ENCODE data around the gene MYLK.
A peak's percentile ranks its signal among the peaks of the same experiment; 100 is the strongest.
"Not testable (repeated sequence)": the region's sequence is repeated elsewhere in the genome, so short reads cannot be mapped to it uniquely, and the experiment has no call there.

The MYLK gene

DNA sequence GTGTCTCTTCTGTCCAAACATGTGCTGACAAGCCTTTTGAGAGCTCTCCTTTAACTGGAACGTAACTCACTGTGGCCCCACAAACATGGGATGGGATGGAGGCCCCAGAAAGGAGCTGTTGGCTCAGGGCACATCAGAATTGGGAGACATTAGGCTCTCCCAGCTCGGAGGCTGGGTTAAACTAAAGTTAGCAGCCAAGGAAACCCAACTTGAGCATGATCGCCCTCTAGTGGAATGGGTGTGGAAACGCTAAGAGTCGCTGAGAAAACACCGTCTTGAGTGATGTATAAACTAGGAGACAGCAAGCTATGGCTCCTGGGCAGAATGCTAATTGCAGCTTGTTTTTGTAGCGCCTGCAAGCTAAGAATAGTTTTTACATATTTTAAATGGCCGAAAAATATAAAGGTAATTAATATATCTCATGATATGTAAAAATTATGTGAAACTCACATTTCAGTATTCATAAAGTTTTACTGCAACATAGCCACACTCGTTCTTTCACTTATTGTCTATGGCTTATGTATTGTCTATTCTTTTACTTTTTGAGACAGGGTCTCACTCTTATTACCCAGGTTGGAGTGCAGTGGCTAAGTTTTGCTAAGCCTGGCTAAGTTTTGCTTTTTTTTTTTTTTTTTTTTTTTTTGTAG lies 160.5 kb downstream of the MYLK start:
- peak; percentile 52 for DNase-seq

DNA sequence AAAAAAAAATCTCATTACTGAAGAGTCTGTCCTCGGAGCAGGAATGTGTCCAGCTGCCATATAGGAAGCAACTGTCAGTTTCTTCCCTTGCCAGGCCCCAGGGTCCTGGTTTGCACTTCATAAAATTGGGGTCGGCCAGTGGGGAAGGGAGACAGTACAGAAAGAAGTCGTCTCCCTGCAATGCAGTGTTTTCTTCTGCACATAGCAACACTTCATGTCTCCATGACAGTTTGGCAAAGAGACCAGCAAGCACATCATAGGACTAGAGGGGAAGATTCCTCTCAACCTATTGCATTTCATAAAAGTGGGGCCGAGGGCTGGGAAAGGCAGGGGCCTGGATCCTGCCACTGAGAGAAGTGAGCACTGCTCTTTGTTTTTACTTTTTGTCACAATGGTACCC lies 161.1 kb downstream of the MYLK start:
- peak; percentile 16 for DNase-seq

DNA sequence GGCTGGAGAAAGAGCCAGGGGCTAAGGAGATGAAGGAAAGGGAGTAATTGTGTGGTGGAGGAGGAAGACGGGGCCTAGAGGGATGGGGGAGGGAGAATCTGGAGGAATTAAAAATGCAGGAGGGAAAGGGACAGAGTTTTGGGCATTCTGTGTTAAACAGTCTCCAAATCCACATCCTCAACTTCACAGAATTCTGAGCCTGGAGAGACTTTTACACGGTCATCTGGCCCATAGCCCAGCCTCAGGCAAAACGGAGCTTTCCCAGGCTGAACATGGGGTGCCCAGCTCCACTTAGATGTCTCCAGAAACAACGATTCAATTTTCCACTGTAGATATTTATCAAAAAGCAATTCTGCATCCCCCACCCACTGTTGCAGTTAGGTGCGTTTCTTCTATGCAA lies 161.7 kb downstream of the MYLK start:
- no peak for DNase-seq

DNA sequence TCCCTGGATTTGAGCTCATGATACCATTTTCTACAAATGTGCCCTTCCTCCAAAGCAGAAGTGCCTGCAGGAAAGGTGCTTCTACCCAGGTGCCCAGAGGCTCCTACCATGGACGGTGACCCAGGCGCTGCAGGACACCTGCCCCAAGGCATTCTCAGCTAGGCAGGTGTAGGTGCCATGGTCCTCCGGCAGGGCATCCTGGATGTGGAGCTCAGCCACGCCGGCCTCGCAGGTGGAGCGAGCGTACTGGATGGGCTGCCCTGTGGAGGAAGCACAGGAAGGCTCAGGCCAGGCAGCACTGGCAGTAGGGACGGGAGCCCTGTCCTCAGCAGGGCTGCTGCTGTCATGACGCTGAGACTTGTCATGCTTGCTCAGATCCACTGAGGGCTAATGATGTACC lies 162.1 kb downstream of the MYLK start:
- no peak for DNase-seq

DNA sequence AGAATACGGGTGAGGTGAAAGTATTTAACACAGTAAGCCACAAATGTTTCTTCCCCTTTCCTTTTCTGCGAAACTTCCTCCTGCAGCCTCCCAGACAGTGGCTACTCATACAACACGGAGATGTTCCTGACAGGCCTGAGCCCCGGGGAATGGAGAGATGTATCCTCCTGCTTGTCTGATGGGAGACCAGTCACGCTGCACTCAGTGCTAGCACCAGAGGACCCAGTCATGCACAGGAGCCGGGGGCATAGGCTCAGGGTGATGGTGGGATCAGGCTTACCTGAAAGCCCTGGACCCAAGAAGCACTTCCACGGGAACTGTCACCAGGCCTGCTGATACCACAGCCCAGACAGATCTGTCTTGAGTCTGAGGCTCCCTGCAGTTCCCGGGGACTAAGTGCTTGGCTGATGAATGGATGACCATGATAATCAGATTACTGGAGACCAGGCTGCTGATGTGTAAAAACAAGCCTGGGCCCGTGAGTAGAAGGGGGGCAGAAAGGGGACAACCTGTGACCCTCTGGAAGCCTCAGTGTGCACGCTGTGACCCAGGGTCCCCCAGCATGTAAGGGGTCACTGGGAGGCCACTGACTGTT lies 162.9 kb downstream of the MYLK start:
- not testable (repeated sequence) for DNase-seq

DNA sequence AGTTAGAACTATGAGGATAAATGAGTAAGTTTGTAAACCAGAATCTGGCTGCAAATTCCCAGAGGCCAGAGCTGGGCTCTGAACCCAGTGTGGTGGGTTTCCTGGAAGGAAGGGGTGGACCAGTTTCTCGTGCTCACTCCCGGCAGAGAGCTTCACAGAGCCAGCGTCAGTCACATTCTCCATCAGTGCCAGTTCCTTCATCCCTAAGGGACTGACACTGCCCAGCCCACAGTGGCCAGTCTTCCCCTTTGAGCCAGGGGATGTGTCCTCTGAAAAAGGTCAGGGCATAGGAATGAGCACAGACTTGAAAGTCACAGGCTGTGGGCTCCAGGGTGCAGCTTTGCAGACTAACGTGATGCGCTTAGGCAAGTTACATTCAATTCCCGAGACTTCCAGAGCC lies 163.5 kb downstream of the MYLK start:
- DNase-seq: no peak

DNA sequence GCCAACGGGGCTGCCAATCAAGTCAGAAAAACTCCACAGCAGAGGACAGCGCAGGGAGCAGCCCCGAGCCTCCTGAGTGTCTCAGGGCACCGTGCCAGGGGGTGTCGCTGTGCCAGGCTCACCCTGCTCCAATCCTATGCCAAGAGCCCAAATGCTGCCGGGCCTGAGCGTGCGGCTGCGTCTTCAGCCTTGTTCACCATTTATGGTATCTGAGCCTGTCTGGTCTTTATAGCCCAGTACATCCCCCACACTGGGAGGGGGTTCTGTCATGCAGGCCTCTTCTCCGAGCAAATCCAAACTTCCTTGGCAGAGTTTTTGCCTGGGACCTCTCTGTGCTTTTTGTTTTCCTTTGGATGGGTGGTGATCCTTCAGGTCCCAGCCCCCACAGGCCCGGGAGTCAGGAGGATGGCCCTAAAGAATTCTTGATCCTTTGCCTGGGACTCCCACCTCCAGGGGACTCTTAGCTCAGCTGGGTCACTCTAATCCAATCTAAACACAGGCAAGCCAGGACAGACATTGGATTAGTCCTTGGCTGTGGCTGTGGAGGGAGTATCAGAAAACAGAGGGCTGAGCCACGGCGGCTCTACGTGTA lies 164.2 kb downstream of the MYLK start:
- no peak for DNase-seq

DNA sequence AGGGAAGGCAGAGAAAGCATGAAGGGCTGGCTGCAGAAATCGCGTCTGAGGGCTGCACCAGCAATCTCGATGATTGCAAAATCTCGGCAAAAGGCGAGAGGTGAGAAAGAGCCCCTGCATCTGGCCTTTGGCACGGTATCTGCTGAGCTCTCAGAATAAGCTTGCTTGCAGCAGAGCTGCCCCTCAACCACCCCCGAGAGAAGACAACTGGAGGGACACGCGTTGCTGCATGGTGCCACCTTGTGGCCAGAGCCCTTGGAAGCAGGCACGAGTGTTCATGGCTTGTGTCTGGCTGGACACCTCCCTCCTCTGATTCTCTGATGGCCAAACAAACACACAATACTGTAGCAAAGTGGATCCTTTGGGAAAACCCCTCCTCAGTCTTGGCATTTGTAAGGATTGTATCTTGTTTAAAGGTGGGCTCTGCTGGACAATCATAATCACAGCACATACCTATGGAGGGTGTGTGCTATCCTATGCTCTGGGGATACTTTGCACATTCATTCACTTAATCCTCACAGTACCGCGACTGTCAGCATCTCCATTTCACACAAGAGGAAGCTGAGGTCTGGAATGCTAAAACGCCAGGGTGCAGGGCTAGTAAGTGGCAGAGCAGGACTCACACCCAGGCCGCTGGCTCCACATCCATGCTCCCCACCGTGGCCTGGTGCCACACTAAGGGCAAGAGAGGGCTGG lies 164.9 kb downstream of the MYLK start:
- peak; percentile 63 for DNase-seq

DNA sequence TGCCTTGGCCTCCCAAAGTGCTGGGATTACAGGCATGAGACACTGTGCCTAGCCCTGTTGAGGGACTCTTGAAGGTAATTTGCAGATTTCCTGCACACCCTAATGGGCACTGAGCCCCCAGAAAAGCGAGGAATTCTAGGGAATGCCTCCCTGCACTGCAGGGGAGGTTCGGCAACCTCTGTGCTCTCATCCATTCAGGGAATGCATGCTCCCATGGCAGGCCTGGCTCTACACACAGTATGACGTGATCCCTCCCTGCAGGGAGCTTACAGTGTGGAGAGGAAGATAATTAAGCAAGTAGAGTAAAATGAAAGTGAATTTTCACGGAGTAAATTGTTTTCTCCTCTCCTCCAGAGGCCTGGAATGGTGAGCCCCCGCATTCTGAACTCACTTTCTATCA lies 166.0 kb downstream of the MYLK start:
- DNase-seq: no peak

DNA sequence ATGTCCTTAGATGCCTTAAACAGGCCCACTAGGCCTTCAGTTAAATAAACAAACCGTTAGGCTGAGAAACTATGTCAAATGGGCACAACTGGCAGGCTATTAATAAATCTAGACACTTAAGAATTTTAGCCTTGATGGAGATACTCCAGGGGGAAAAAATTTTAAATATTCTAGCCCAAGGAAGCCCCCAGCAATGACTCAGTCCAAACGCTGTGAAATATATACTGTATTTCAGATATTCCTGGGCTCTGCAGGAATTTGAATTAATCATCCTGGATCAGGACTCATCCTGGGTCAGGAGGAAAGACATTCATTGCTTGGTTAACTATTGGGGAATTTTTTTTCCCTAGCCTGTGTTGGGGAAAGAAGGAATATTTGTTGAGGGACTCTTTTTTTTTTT lies 166.7 kb downstream of the MYLK start:
- not testable (repeated sequence) for DNase-seq

DNA sequence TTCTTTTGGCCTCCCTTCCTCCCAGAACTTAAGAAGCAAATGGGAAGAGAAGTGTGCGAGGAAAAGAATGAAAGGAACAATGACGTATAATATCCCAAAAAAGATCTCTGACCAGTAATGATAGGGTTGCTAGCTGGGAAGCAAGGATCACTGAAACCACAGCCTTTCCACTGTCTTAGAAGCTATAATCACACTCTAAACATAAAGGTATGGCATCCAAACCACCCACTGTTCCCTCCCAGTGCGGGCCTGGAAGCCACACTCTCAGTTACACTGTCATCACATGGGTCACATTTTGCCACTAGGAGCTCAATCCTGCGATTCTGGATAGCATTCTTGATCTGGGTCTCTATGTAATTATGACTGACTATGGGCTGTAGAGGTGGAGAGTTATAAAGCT lies 167.7 kb downstream of the MYLK start:
- no peak for DNase-seq

DNA sequence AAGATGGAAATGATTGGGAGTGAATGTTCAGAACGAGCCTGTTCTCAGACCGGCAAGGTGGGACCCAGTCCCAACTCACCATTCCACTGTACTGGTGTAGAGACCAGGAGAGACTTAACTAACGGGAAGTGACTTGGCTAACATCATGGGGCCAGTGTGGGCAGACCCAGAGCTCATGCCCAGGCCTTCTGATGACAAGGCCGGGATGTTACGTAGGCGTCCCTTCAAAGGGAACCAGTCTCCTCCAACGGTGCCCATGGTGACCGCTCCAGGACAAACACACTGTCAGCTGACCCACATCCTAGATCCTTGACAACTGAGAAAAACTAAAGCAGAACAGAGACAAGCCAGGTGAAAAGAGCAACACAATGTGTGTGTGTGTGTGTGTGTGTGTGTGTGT lies 170.9 kb downstream of the MYLK start:
- no peak for DNase-seq

DNA sequence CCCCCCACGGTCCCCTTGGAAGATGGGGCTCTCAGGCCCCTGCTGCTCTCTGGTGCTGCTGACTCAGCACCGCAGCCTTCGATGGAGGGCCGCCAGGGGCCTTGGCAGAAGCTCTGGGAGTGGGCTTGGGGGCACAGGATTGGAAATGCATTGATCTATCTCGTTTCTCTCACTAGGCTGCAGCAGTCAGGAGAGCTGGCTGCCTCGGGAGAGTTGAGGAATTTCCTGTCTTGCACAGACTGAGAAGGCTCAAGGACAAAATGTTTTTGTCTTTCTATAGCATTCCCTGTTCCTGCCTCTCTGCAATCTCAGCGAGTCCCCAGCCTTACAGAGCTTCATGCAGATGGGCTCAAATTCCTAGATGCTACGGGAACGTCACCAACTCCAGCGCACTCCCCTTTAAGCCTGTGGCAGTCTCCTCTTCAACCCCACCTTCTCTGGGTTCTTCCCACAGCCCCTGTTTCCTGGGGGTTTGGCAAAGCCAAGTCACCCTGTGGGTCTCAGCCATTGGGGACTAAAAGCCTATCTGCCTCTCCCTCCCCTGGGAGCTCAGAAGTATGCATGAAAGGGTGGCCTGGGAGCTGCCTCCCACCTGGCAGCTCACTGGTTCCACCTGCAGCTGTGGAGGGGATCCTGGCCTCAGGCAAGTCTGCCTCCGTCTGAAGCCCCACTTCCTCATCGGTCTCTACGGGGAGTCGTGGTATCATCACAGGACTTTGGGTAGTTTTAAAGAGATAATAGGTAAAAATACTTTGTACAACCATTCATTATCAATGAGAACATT lies 171.9 kb downstream of the MYLK start:
- no peak for DNase-seq

DNA sequence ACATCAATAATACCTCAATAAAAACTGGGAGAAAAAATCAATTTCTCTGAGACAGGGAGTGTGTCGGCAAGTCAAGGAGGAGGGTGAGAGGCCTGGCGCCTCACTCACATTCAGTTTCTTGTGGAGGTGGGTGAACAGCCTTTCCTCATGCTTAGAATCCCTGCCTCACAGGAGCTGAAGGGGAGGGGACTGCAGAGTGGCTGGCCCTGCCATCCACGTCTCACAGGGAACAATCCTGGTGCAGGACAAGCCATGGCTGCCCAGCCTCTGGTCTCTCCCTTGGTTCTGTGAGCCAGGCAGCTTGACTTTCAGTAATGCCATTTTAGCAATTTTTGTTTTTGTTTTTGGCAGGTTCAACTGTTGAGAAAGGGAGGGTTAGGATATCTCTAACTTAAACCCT lies 172.8 kb downstream of the MYLK start:
- DNase-seq: no peak

DNA sequence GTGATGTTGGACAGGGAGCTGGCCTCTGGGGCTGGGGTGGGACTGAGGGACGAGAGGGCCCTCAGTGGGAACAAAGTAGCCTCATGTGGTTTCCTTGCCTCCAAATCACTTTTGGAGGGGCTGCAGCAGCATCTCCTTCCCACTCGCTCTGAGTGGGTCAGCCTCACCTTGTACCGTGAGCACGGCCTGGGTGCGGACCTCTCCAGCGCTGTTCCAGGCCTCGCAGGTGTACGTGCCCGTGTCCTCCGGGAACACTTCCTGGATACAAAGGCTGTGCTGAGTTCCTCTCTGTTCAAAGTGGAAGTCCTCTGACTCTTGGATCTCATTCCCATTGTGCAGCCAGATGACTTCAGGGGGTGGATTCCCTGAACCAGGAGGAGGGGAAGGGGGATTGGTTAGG lies 175.6 kb downstream of the MYLK start:
- DNase-seq: no peak

DNA sequence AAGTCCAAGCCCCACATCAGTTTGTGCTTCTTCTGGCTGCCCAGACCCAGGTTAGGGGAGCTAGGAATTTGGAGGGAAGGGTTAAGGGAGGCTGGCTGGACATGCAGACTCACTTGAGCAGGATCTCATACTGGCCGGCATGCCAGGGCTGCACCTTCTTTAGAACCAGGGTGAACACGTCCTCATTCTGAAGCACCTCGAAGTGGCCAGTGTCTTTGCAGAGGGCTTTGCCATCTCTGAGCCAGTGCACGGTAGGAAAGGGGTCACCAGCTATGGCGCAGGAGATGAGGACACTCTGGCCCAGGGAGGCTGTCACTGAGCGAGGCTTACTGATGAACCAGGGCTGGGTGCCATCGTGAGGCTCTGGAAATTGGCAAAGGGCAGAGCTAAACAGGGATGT lies 176.5 kb downstream of the MYLK start:
- DNase-seq: not testable (repeated sequence)

DNA sequence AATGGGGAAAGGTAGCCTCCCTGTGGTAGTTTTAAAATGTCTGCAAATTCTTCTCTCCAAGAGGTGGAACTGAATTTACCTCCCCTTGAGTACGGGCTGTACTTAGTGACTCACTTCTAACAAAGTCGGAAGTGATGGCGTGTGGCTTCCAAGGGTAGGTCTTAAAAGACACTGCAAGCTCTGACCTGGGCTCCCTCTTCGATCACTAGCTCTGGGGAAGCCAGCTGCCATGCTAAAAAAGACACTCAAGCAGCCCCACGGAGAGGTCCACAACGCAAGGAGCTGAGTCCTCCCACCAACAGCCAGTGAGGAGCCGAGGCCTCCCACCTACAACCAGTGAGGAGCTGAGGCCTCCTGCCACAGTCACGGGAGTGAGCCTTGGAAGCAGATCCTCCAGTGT lies 177.3 kb downstream of the MYLK start:
- DNase-seq: no peak

DNA sequence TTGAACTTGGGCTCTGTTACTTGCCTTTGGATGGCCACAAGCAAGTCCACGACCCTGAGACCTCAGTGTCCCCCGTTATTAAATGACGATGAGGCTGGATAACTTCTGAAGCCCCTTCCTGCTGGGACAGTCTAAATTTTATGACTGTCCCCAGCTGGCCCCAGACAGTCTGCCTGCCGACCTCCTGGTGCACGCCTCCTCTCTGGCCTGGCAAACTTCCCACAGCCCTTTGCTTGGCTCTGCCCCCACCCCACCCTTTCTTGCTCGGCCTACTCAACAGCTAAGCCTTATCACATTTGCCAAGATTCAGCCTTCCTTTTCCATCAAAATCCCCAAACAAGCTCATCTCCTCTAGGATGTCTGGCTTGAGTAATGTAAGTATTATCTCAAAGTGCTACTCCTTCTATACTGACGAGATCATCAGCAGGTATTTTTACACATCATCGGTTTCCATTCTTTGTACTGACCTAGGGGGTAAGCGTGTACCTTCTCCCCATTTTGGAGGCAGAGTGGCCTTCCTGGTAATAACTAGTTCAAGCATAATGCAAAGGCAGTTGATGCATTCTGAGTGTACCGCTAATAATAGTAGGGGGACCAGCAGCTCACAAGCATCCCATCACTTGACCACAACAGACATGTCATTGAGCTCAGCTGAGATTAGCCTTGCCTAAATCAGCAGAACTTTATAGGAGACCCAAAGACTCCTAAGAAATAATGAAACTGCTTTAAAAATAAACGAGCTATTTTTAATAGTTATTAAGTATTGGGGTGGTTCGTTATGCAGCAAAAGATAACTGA lies 178.4 kb downstream of the MYLK start:
- DNase-seq: no peak

DNA sequence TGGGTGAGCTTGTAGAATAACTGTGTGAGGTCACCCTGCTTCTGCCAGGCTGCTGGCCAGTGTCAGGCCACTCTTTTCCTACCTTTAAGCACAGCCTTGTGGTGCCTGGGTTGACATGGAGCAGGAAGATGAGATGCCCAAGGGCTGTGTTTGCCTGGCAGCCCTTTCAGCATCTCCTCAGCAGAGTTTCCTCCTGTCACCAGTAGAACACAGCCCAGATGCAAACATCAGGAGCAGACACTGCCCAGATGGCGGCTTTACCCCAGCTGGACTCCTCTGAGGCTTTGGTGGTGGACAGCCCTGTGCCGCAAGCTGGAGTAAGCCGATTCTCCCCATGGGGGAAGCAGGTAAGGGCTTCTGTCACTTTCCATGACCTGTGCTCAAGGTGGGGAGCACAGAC lies 180.5 kb downstream of the MYLK start:
- not testable (repeated sequence) for DNase-seq

DNA sequence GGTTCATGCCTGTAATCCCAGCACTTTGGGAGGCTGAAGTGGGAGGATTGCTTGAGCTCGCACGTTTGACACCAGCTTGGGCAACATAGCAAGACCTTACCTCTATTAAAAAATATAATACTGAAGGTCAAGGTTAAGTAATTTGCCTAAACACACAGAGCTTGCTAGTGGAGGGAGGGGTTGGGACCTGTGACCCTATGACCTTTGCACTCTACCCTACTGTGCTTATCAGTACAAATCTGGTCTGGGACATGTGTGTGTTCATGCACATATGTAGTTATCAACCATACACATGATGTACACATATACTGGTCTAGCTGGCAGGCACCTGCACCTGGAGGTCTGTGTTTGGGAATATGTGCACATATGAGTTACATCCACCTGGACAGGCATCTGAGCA lies 181.4 kb downstream of the MYLK start:
- DNase-seq: no peak

DNA sequence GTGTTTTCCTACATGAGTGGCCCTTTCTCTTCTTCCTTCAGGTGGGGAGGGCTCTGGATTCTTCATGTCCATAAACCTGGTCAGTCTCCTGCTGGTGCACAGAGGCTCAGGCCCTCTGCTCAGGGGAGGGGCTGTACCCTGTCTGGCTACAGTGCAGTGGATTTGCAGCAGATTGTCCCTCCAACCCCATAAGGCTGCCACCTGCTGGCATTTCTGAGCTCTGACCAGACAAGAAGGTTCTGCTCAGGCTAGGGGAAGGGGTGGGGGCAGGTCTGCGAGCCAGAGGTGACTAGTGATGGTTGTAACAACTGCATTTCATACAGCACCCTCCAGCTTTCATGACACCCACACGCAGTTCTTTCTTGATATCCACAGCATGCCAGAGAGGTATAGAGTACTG lies 182.1 kb downstream of the MYLK start:
- not testable (repeated sequence) for DNase-seq
